GM18505 (cell line): ENCODE results near the gene PRR3.
"Not testable (repeated sequence)": the region's sequence is repeated elsewhere in the genome, so short reads cannot be mapped to it uniquely, and the experiment has no call there.

ENCODE experiments used
- ATAC-seq: cut with Tn5 transposase; IDR thresholded peaks from one replicate; pipeline ENCODE4 v1.9.1; 2021; ENCODE audit not compliant: unreplicated experiment
- POLR2A ChIP-seq: IDR thresholded peaks from 4 replicates; pipeline ENCODE4 v1.6.1; 2011; ENCODE audit warnings: borderline replicate concordance; ENCODE audit not compliant: insufficient read depth, insufficient read length; ENCODE audit errors: extremely low read depth

PRR3 gene

GRCh38 chr6:30520522-30520921, 36.6 kb upstream of the PRR3 start:
- ATAC-seq = no peak
- no peak for TF ChIP-seq POLR2A

DNA sequence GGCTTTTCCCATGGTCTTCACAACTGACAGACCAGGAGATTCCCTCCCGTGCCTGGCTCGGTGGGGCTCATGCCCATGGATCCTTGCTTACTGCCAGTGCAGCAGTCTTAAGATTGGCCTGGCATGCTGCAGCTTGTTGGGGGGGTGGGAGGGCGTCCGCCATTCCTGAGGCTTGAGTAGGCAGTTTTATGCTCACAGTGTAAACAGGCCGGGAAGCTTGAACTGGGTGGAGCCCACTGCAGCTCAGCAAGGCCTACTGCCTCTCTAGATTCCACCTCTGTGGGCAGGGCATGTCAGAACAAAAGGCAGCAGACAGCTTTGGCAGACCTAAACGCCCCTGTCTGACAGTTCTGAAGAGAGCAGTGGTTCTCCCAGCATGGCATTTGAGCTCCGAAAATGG, 36.0 kb upstream of the PRR3 start:
- not testable (repeated sequence) for ATAC-seq

- not testable (repeated sequence) for ATAC-seq
Measured at GRCh38 chr6:30521952-30522351, 35.1 kb upstream of the PRR3 start.

DNA sequence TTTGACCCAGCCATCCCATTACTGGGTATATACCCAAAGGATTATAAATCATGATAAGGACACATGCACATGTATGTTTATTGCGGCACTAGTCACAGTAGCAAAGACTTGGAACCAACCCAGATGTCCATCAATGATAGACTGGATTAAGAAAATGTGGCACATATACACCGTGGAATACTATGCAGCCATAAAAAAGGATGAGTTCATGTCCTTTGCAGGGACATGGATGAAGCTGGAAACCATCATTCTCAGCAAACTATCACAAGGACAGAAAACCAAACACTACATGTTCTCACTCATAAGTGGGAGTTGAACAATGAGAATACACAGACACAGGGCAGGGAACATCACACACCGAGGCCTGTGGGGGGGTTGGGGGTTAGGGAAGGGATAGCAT, 30.7 kb upstream of the PRR3 start:
- not testable (repeated sequence) for ATAC-seq

DNA sequence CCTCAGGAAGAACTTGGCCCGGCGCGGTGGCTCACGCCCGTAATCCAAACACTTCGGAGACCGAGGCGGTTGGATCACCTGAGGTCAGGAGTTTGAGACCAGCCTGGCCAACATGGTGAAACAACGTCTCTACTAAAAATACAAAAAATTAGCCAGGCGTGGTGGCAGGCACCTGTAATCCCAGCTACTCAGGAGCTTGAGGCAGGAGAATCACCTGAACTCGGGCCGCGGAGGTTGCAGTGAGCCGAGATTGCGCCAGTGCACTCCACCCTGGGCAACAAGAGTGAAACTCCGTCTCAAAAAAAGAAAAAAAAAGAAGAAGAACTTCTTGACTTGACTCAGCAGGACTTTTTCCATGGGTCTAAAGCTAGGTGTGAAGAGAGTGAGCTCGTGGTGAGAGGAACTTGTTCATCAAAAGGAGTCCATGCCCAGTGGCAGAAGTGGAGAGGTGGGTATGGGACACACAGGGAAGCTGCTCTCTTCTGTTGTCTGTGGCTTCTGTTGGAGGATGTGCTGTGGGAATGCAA, 27.7 kb upstream of the PRR3 start:
- ATAC-seq = peak; percentile 42
- TF ChIP-seq POLR2A = peak; percentile 27

GRCh38 chr6:30530014-30530413, 27.1 kb upstream of the PRR3 start:
- TF ChIP-seq POLR2A = no peak
- ATAC-seq = no peak

DNA sequence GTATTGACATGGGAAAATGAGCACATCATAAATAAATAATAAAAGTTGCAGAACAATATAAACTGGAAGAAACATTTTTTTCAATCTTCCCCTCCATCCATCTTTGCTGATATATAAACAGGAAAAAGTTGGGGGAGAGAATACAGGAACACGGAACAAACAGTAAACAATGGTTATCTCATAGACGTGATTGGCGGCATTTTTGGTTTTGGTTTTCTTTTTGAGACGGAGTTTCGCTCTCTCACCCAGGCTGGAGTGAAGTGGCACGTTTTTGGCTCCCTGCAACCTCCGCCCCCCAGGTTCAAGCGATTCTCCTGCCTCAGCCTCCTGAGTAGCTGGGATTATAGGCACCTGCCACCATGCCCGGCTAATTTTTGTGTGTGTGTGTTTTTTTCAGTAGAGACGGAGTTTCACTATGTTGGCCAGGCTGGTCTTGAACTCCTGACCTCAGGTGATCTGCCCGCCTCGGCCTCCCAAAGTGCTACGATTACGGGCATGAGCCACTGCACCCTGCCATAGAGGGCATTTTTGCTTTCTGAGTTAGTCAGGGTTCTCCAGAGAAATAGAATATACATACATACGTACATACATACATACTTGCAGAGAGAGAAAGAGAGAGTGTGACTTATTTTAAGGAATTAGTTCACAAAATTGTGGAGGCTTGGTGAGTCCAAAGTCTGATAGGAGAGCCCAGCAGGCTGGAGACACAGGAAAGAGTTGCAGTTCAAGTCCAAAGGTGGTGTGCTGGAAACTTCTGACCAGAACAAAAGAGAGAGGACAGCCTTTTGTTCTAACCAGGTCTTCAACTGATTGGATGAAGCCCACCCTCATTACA, 23.4 kb upstream of the PRR3 start:
- ATAC-seq = no peak
- TF ChIP-seq POLR2A = no peak

DNA sequence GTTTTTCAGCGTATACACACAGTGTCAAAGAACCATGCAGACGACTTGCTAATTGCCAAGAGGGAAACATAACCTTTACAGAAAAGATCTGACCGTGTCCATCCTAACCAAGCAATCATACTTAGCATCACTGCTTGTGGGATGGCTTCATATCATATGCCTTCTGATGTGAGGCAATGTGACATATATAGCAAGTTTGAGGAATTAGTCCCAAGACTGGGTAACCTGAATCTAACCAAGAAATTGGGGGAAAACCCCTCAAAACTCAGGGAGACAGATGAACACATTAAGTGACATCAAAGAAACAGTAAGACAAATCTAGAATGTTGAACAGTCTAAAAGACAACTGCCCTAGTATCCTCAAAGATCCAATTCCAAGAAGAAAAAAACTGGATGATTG, 19.2 kb upstream of the PRR3 start:
- TF ChIP-seq POLR2A = no peak

GRCh38 chr6:30541515-30542403, 15.3 kb upstream of the PRR3 start:
- ATAC-seq = no peak

More for the DNA sequence above, 19.2 kb upstream of the PRR3 start:
- ATAC-seq = no peak

GRCh38 chr6:30542404-30542725, 14.7 kb upstream of the PRR3 start:
- TF ChIP-seq POLR2A = no peak
- no peak for ATAC-seq

More at GRCh38 chr6:30541515-30542403, 15.3 kb upstream of the PRR3 start:
- peak; percentile 16 for TF ChIP-seq POLR2A

- ATAC-seq = no peak
- no peak for TF ChIP-seq POLR2A
Measured at GRCh38 chr6:30542915-30543314, 14.2 kb upstream of the PRR3 start.

DNA sequence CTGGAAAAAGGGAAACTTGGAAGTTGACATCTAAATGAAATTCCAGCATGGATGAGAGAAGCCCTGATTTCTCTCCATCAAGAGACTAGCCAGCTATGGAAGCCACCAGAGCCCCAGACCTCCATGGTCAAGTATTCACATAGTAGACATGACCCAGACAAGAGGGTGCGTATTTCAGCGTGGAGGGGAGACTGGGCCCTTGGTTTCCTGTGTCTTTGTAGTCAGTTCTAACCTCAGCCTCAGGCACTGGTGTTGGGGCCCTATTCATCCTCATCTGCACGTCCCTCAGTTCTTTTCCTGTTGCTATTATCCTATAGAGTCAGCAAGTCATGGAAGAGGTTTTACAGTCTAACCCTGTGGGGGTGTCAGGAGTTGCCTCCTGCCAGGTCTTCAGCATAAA, 13.3 kb upstream of the PRR3 start:
- TF ChIP-seq POLR2A = no peak
- no peak for ATAC-seq

DNA sequence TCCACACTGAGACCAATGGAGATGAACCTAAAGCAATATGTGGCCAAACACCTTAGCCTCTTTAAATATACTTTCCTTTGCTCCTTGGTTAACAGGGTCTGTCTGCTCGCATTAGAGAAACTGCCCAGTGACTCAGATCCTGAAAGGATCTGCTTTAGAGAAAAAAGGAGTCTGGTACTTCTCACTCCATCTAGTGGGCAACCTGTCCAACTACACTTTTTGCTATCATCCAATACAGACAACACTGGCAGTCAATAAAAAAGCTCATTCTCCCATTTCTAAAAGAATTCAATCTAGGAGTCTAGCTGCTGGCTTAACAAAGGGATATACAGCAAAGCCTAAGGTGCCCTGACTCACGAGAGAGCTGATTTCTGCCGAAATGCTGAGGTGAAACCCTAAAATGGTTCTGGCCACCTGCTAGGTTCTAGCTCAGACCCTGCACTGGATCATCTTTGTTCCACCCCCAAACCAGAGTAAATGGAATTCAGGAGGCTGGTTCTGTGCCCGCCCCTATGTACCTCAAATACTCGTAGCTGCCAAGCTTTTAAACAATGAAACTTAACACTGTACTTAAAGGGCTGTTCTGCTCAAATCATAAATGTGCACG, 12.3 kb upstream of the PRR3 start:
- ATAC-seq = no peak
- no peak for TF ChIP-seq POLR2A

GRCh38 chr6:30547454-30547853, 9.6 kb upstream of the PRR3 start:
- ATAC-seq = no peak
- TF ChIP-seq POLR2A = no peak
